Neuronal stem cell (in vitro differentiated cells): ENCODE measurements around the gene KCNAB1.

ENCODE experiments used
- DNase-seq: peaks from one replicate; pipeline ENCODE4 v3.0.0-alpha.2; 2013; ENCODE audit warnings: low spot score
- H2AFZ ChIP-seq: one replicate; pipeline ENCODE4 v1.6.1; 2013; ENCODE audit warnings: mild to moderate bottlenecking, low read length, inconsistent platforms
- H2AK5ac ChIP-seq: 2 replicates; pipeline ENCODE4 v1.6.1; 2013; ENCODE audit warnings: low read depth, mild to moderate bottlenecking, inconsistent platforms, low read length, moderate library complexity, mixed read lengths
- H2BK120ac ChIP-seq: 2 replicates; pipeline ENCODE4 v1.6.1; 2013; ENCODE audit warnings: low read depth, mild to moderate bottlenecking, inconsistent platforms, low read length, moderate library complexity, mixed read lengths
- H2BK12ac ChIP-seq: one replicate; pipeline ENCODE4 v1.6.1; 2013; ENCODE audit warnings: low read length, inconsistent platforms
- H2BK15ac ChIP-seq: 2 replicates; pipeline ENCODE4 v1.6.1; 2013; ENCODE audit warnings: mild to moderate bottlenecking, low read length, inconsistent platforms, mixed read lengths
- H2BK5ac ChIP-seq: one replicate; pipeline ENCODE4 v1.6.1; 2013; ENCODE audit warnings: inconsistent platforms, mild to moderate bottlenecking, low read length, moderate library complexity
- H3K14ac ChIP-seq: one replicate; pipeline ENCODE4 v1.6.1; 2013; ENCODE audit warnings: low read length, inconsistent platforms
- H3K18ac ChIP-seq: 2 replicates; pipeline ENCODE4 v1.6.1; 2013; ENCODE audit warnings: low read length, inconsistent platforms
- H3K23ac ChIP-seq: 2 replicates; pipeline ENCODE4 v1.6.1; 2013; ENCODE audit warnings: low read depth, mild to moderate bottlenecking, mixed read lengths, low read length, inconsistent platforms; ENCODE audit not compliant: poor library complexity
- H3K27ac ChIP-seq: replicated peaks from 3 replicates; pipeline ENCODE4 v1.5.1; 2013; ENCODE audit warnings: low read length, inconsistent platforms
- H3K27me3 ChIP-seq, 3 experiments: 2 replicates each; pipeline ENCODE4 v1.6.1; 2013; ENCODE audit warnings: low read length in 3 of 3, mild to moderate bottlenecking in 2 of 3, inconsistent platforms in 1 of 3, low read depth in 1 of 3, mixed read lengths in 1 of 3, moderate library complexity in 1 of 3; ENCODE audit not compliant: control insufficient read depth in 3 of 3, insufficient read depth in 3 of 3
- H3K36me3 ChIP-seq, 2 donors: replicated peaks in 1 of 2; 2 replicates each; pipeline ENCODE4 v1.6.1; 2013; ENCODE audit warnings: low read length in 2 of 2; ENCODE audit not compliant: control insufficient read depth in 2 of 2, insufficient read depth in 2 of 2
- H3K4ac ChIP-seq: 2 replicates; pipeline ENCODE4 v1.6.1; 2013; ENCODE audit warnings: inconsistent platforms, mild to moderate bottlenecking, low read length, moderate library complexity
- H3K4me1 ChIP-seq, 2 donors: 1 replicate in 1 of 2; 2 replicates in 1 of 2; pipeline ENCODE4 v1.6.1; 2013; ENCODE audit warnings: low read length in 2 of 2, low read depth in 1 of 2; ENCODE audit not compliant: control insufficient read depth in 2 of 2, insufficient read depth in 1 of 2
- H3K4me2 ChIP-seq: one replicate; pipeline ENCODE4 v1.6.1; 2013; ENCODE audit warnings: mild to moderate bottlenecking, low read length, inconsistent platforms; ENCODE audit not compliant: insufficient read depth, poor library complexity, severe bottlenecking
- H3K4me3 ChIP-seq, 2 donors: 2 replicates each; pipeline ENCODE4 v1.5.1; 2013; ENCODE audit warnings: low read length in 2 of 2, mild to moderate bottlenecking in 2 of 2, inconsistent platforms in 1 of 2, moderate library complexity in 1 of 2
- H3K79me1 ChIP-seq: one replicate; pipeline ENCODE4 v1.6.1; 2013; ENCODE audit warnings: low read depth, mild to moderate bottlenecking, inconsistent platforms, low read length, moderate library complexity
- H3K9ac ChIP-seq: one replicate; pipeline ENCODE4 v1.6.1; 2013; ENCODE audit warnings: mild to moderate bottlenecking, low read depth, low read length, inconsistent platforms; ENCODE audit not compliant: poor library complexity
- H3K9me3 ChIP-seq, 2 donors: replicated peaks in 1 of 2; 2 replicates each; pipeline versions ENCODE3 to v1.6.1; 2013; ENCODE audit warnings: low read length in 2 of 2, mild to moderate bottlenecking in 2 of 2, inconsistent platforms in 1 of 2, low read depth in 1 of 2, mixed read lengths in 1 of 2, moderate library complexity in 1 of 2; ENCODE audit not compliant: control insufficient read depth in 2 of 2, insufficient read depth in 1 of 2
- H4K8ac ChIP-seq: one replicate; pipeline ENCODE4 v1.6.1; 2013; ENCODE audit warnings: low read depth, mild to moderate bottlenecking, inconsistent platforms, low read length, moderate library complexity
- H4K91ac ChIP-seq: one replicate; pipeline ENCODE4 v1.6.1; 2013; ENCODE audit warnings: low read length, low read depth, mild to moderate bottlenecking, inconsistent platforms; ENCODE audit not compliant: poor library complexity
- WGBS, 2 donors: extraction: QIAGEN DNeasy Blood & Tissue Kit; methylation state at CpG; one replicate each; pipeline ENCODE4 v1.1.7; 2013; ENCODE audit warnings: missing lambda C conversion rate in 2 of 2, mixed read lengths in 1 of 2; ENCODE audit not compliant: insufficient read length in 2 of 2, insufficient replicate concordance in 1 of 2; ENCODE audit errors: extremely low coverage in 2 of 2; 5-methylcytosine and 5-hydroxymethylcytosine counted together

KCNAB1 gene

GRCh38 chr3:156339491-156339890, 219.1 kb downstream of the KCNAB1 start:
- H3K4me2 ChIP-seq, result no peak overlapping the region
- no peak overlapping the region for H3K18ac ChIP-seq
- H3K9ac ChIP-seq, result no peak overlapping the region
- no peak overlapping the region for H2AK5ac ChIP-seq
- H3K9me3 ChIP-seq, result peaks cover 0 to 2% of the 10 kb centered on the region in 2 donors
- no peak overlapping the region for H3K14ac ChIP-seq
- H3K27ac ChIP-seq, result no peak overlapping the region
- no peak overlapping the region for H4K8ac ChIP-seq
- no peak overlapping the region for H3K4ac ChIP-seq
- no peak overlapping the region for H2AFZ ChIP-seq
- no peak overlapping the region for H4K91ac ChIP-seq
- no peak overlapping the region for H2BK120ac ChIP-seq
- no peak overlapping the region for H3K23ac ChIP-seq
- H3K36me3 ChIP-seq, result no peaks in the 10 kb centered on the region
- H3K4me3 ChIP-seq, result no peak overlapping the region
- H3K27me3 ChIP-seq, result no peaks in the 10 kb centered on the region
- DNase-seq, result no peak
- no peaks in the 10 kb centered on the region for H3K79me1 ChIP-seq
- H2BK12ac ChIP-seq, result no peak overlapping the region
- no peak overlapping the region for H2BK5ac ChIP-seq
- no CpG with 5 or more reads among the region's 3 CpGs for WGBS, 2 donors
- H3K4me1 ChIP-seq, result peaks cover 0 to 9% of the 10 kb centered on the region in 2 donors
- no peak overlapping the region for H2BK15ac ChIP-seq

DNA sequence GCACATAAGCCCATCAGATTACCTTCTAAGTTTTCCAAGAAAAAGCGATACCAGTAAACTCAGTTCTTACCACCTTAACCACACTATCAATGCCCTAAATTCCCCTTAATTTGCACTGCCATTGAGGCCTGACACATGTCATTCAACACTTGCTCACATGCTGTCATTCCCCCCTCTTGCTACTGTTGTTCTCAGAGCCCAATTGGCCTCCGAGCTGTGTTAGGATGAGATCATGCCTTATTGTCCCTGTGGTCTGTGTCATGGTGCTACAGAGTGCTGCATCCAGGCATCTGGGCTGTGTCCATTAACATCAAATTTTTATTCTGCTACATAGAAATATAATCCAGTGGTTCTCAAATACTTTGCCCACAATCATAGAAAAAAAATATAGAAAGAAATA, 221.0 kb downstream of the KCNAB1 start:
- no peak for DNase-seq
- Histone ChIP-seq H3K27me3 (no peaks in the 10 kb centered on the region), H2BK5ac (no peak overlapping the region), H3K23ac (no peak overlapping the region), H2BK12ac (no peak overlapping the region), H3K4ac (no peak overlapping the region), H3K4me3 (no peak overlapping the region), H2BK120ac (no peak overlapping the region), H3K27ac (no peak overlapping the region), H4K91ac (no peak overlapping the region), H3K4me1 (peaks cover 0 to 4% of the 10 kb centered on the region in 2 donors), H2AFZ (no peak overlapping the region), H2BK15ac (no peak overlapping the region), H3K18ac (no peak overlapping the region), H3K79me1 (no peaks in the 10 kb centered on the region), H3K4me2 (no peak overlapping the region), H2AK5ac (no peak overlapping the region), H3K9me3 (peaks cover 0 to 2% of the 10 kb centered on the region in 2 donors), H3K9ac (no peak overlapping the region), H3K36me3 (no peaks in the 10 kb centered on the region), H3K14ac (no peak overlapping the region), H4K8ac (no peak overlapping the region)
- WGBS, 2 donors, result no CpG with 5 or more reads among the region's 2 CpGs

GRCh38 chr3:156341831-156342416, 221.5 kb downstream of the KCNAB1 start:
- H2BK15ac ChIP-seq, result no peak overlapping the region
- no peak overlapping the region for H2AFZ ChIP-seq
- H3K4ac ChIP-seq, result no peak overlapping the region
- peak overlapping the region; percentile 56 for H4K91ac ChIP-seq
- H3K4me1 ChIP-seq, result peaks cover 0 to 4% of the 10 kb centered on the region in 2 donors
- no peak overlapping the region for H2BK12ac ChIP-seq
- H3K36me3 ChIP-seq, result no peaks in the 10 kb centered on the region
- no peak overlapping the region for H2BK5ac ChIP-seq
- H3K27ac ChIP-seq, result no peak overlapping the region
- no peaks in the 10 kb centered on the region for H3K79me1 ChIP-seq
- no peak overlapping the region for H3K4me3 ChIP-seq
- no peak overlapping the region for H3K9ac ChIP-seq
- no peak overlapping the region for H2BK120ac ChIP-seq
- H3K14ac ChIP-seq, result no peak overlapping the region
- no CpG with 5 or more reads among the region's 6 CpGs for WGBS, 2 donors
- H3K23ac ChIP-seq, result no peak overlapping the region
- DNase-seq, result no peak
- H3K9me3 ChIP-seq, result peaks cover 0 to 2% of the 10 kb centered on the region in 2 donors
- no peak overlapping the region for H2AK5ac ChIP-seq
- no peak overlapping the region for H4K8ac ChIP-seq
- peaks cover 0 to under 1% (median 0%) of the 10 kb centered on the region in 3 experiments for H3K27me3 ChIP-seq
- no peak overlapping the region for H3K18ac ChIP-seq
- H3K4me2 ChIP-seq, result no peak overlapping the region

DNA sequence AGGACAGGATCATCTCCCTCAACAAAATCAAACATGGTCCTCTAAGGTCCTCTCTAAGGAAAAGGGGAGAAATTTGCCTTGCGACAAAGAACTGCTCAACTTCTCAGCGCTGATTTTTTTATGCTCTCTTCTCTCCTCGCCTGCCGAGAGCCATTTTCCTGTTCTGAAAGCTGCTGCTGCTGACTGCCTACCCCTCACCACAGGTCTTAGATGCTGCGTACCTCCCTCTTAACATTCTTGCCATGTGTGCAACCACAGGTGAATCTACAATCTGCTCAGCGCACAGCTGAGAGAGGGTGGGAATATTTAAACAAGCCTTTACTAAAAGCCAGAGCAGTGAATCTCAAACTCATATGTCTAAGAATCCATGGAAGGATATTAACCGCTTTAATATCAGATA, 223.8 kb downstream of the KCNAB1 start:
- Histone ChIP-seq H3K14ac (no peak overlapping the region), H2AK5ac (no peak overlapping the region), H3K4me1 (peaks cover 0 to 6% of the 10 kb centered on the region in 2 donors), H3K23ac (no peak overlapping the region), H3K36me3 (no peaks in the 10 kb centered on the region), H3K4me2 (no peak overlapping the region), H2AFZ (no peak overlapping the region), H2BK120ac (no peak overlapping the region), H4K8ac (no peak overlapping the region), H3K9ac (no peak overlapping the region), H3K18ac (no peak overlapping the region), H3K4me3 (no peak overlapping the region), H3K4ac (no peak overlapping the region), H3K79me1 (no peaks in the 10 kb centered on the region), H2BK5ac (no peak overlapping the region), H3K27me3 (peaks cover 0 to 6% (median 0%) of the 10 kb centered on the region in 3 experiments), H3K9me3 (peaks cover 0 to 2% of the 10 kb centered on the region in 2 donors), H2BK15ac (no peak overlapping the region), H4K91ac (no peak overlapping the region), H2BK12ac (no peak overlapping the region), H3K27ac (no peak overlapping the region)
- no CpG with 5 or more reads among the region's 7 CpGs for WGBS, 2 donors
- DNase-seq, result no peak
